Measurements from ENCODE around the gene SLC25A43.

SLC25A43 gene

GRCh38 chrX:119503484-119503861, 104.3 kb downstream of the SLC25A43 start:
- H3K36me3 ChIP-seq (ENCODE audit: control insufficient read depth in 2 of 2, insufficient read depth in 1 of 2, low read length in 2 of 2) = no peaks in the 10 kb centered on the region
- H3K27ac ChIP-seq (ENCODE audit: extremely low read depth, low read depth, low read length) = no peak overlapping the region
- H3K9me3 ChIP-seq (ENCODE audit: control insufficient read depth, insufficient read depth, low read depth, low read length) = no peaks in the 10 kb centered on the region
- H3K4me1 ChIP-seq (ENCODE audit: control insufficient read depth, insufficient read depth, low read length) = no peaks in the 10 kb centered on the region
- CTCF ChIA-PET = interaction anchor here (0.5 to 2.1 kb wide), 4 partner anchors 9 to 656 kb away, joined by 3 to 10 read pairs (median 4); no protein-coding TSS in a partner anchor
- POLR2A ChIA-PET = interaction anchor here (1.1 kb wide), 1 partner anchor 35 kb away, joined by 4 read pairs; the partner anchor contains the start of gene SLC25A5
- H3K4me3 ChIP-seq (ENCODE audit: low read depth, low read length) = no peak overlapping the region
- no peak for TF ChIP-seq ZNF670 (tag by site-specific recombination; IDR thresholded peaks at IDR 0.05; ENCODE audit: low read depth)

All from HEK293 (cell line).